OCI-LY1 (cell line): ENCODE measurements around the gene FRAS1.

ENCODE experiments used
- H2AFZ ChIP-seq: fragments of 200-600 bp; sonication (generic), shearing (Covaris generic); 2 replicates; pipeline ENCODE4 v1.6.0; 2014; ENCODE audit warnings: antibody characterized with exemption, mild to moderate bottlenecking, low read length
- H3F3A ChIP-seq: fragments of 200-600 bp; sonication (generic), shearing (Covaris generic); 2 replicates; pipeline ENCODE4 v1.6.0; 2014; ENCODE audit warnings: mild to moderate bottlenecking, antibody characterized with exemption, low read length, moderate library complexity; ENCODE audit not compliant: insufficient read depth
- H3K27ac ChIP-seq: fragments of 200-600 bp; sonication (generic); 2 replicates; pipeline ENCODE4 v1.5.1; 2014; ENCODE audit warnings: low read length, mixed run types, mild to moderate bottlenecking, low read depth; ENCODE audit not compliant: poor library complexity, severe bottlenecking
- H3K27me3 ChIP-seq: fragments of 200-600 bp; sonication (generic); 2 replicates; pipeline ENCODE4 v1.6.0; 2014; ENCODE audit warnings: antibody characterized with exemption, mild to moderate bottlenecking, low read length, moderate library complexity; ENCODE audit not compliant: insufficient read depth
- H3K36me3 ChIP-seq: fragments of 200-600 bp; sonication (generic); 2 replicates; pipeline ENCODE4 v1.6.1; 2014; ENCODE audit warnings: mild to moderate bottlenecking, antibody characterized with exemption, low read length, moderate library complexity, mixed read lengths; ENCODE audit not compliant: insufficient read depth
- H3K4me1 ChIP-seq: fragments of 200-600 bp; sonication (generic); 2 replicates; pipeline ENCODE4 v1.5.1; 2014; ENCODE audit warnings: mild to moderate bottlenecking, low read length, moderate library complexity; ENCODE audit not compliant: insufficient read depth, severe bottlenecking
- H3K4me2 ChIP-seq: fragments of 200-600 bp; sonication (generic), shearing (Covaris generic); 2 replicates; pipeline ENCODE4 v1.6.1; 2014; ENCODE audit warnings: low read length
- H3K4me3 ChIP-seq: fragments of 200-600 bp; sonication (generic); 2 replicates; pipeline ENCODE4 v1.5.1; 2014; ENCODE audit warnings: low read length, low read depth, mild to moderate bottlenecking, mixed read lengths; ENCODE audit not compliant: poor library complexity, severe bottlenecking
- H3K79me2 ChIP-seq: fragments of 200-600 bp; shearing (Covaris generic); 2 replicates; pipeline ENCODE4 v1.6.1; 2016; ENCODE audit warnings: mixed run types, low read length, mixed read lengths; ENCODE audit not compliant: insufficient read depth
- H3K9ac ChIP-seq: fragments of 200-600 bp; sonication (generic), shearing (Covaris generic); 2 replicates; pipeline ENCODE4 v1.6.1; 2014; ENCODE audit warnings: mild to moderate bottlenecking, low read length, mixed read lengths
- H3K9me2 ChIP-seq: fragments of 200-600 bp; sonication (generic), shearing (Covaris generic); 2 replicates; pipeline ENCODE4 v1.6.1; 2014; ENCODE audit warnings: low read depth, mild to moderate bottlenecking, low read length, mixed read lengths
- H3K9me3 ChIP-seq: fragments of 200-600 bp; shearing (Covaris generic); 2 replicates; pipeline ENCODE4 v1.6.1; 2014; ENCODE audit warnings: low read length, mixed read lengths
- H4K20me1 ChIP-seq: fragments of 200-600 bp; sonication (generic), shearing (Covaris generic); 2 replicates; pipeline ENCODE4 v1.6.0; 2016; ENCODE audit warnings: mild to moderate bottlenecking, low read length; ENCODE audit not compliant: insufficient read depth
- CTCF ChIP-seq: fragments of 200-600 bp; sonication (generic), shearing (Covaris generic); IDR thresholded peaks from 2 replicates; pipeline ENCODE4 v1.5.1; 2017; ENCODE audit warnings: mild to moderate bottlenecking, antibody characterized with exemption, low read length, moderate library complexity, mixed read lengths
- EZH2 ChIP-seq: fragments of 200-600 bp; sonication (generic), shearing (Covaris generic); IDR thresholded peaks from 2 replicates; pipeline ENCODE4 v1.8.0; 2017; ENCODE audit warnings: borderline replicate concordance, mixed run types, mild to moderate bottlenecking, antibody characterized with exemption, low read length, moderate library complexity, mixed read lengths

FRAS1 gene

DNA sequence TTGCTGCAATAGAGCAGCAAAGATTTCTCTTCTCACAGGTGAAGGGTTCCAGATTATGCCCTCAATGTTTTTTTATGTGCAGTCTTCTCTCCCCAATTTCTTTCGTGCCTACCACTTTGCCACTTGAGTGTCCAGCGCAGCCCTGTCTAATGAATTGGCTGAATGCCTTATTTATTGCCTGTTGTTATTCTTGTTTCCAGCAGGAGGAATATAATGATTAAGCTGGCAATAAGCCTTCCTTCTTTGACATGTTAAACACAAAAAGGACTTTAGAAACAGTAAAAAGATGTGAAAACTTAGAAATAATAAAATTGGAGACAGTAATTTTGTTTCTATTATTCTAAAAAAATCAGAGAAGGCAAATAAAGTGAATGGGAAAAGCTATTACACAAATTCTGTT is 34.6 kb upstream of the FRAS1 start:
- Histone ChIP-seq H3K27ac (no peak overlapping the region), H3K4me1 (no peaks in the 10 kb centered on the region), H3K27me3 (no peaks in the 10 kb centered on the region), H3K79me2 (no peaks in the 10 kb centered on the region), H3K4me2 (no peak overlapping the region), H3K36me3 (no peaks in the 10 kb centered on the region), H4K20me1 (no peaks in the 10 kb centered on the region), H3K9ac (no peak overlapping the region), H3F3A (no peaks in the 10 kb centered on the region), H3K9me2 (no peaks in the 10 kb centered on the region), H3K9me3 (no peaks in the 10 kb centered on the region), H3K4me3 (no peak overlapping the region), H2AFZ (no peak overlapping the region)
- TF ChIP-seq CTCF: no peak
- TF ChIP-seq EZH2: no peak

- no peaks in the 10 kb centered on the region for H3K4me1 ChIP-seq
- no peak overlapping the region for H3K27ac ChIP-seq
- H3K36me3 ChIP-seq: no peaks in the 10 kb centered on the region
- TF ChIP-seq EZH2: no peak
- no peak for TF ChIP-seq CTCF
- no peak overlapping the region for H3K4me3 ChIP-seq
- no peaks in the 10 kb centered on the region for H4K20me1 ChIP-seq
- H3K4me2 ChIP-seq: no peak overlapping the region
- H2AFZ ChIP-seq: no peak overlapping the region
- H3K9me3 ChIP-seq: no peaks in the 10 kb centered on the region
- H3K79me2 ChIP-seq: no peaks in the 10 kb centered on the region
- H3K9ac ChIP-seq: no peak overlapping the region
- H3K9me2 ChIP-seq: no peaks in the 10 kb centered on the region
- H3K27me3 ChIP-seq: no peaks in the 10 kb centered on the region
- H3F3A ChIP-seq: no peaks in the 10 kb centered on the region
Measured at GRCh38 chr4:78024085-78024484, 33.0 kb upstream of the FRAS1 start.

DNA sequence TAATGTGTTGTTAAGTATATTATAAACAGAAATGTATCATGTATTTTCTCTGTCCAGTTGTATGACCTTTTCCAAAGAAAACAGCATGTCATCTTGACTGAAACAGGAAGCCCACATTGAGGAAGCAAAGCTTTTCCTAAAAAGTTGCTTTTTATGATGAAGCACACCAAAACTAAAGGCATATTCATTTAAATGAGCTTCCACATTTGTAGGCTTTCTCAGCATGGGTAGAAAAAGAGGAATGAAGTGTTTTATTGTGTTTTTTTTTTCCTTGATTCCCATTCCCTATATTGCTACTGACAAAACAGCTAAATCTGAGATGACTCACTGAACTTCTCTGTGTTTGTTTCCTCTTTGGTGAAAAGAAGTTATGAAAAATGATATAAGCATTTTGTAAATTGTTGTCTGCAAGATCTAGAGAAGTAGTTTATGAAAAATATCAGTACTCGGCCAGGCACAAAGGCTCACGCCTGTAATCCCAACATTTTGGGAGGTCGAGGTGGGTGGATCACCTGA is 32.5 kb upstream of the FRAS1 start:
- no peak overlapping the region for H3K27ac ChIP-seq
- no peaks in the 10 kb centered on the region for H3K9me3 ChIP-seq
- no peaks in the 10 kb centered on the region for H3K9me2 ChIP-seq
- no peaks in the 10 kb centered on the region for H3K27me3 ChIP-seq
- TF ChIP-seq CTCF: no peak
- no peak for TF ChIP-seq EZH2
- no peaks in the 10 kb centered on the region for H3K36me3 ChIP-seq
- no peaks in the 10 kb centered on the region for H3K79me2 ChIP-seq
- H3F3A ChIP-seq: no peaks in the 10 kb centered on the region
- no peak overlapping the region for H2AFZ ChIP-seq
- H3K4me3 ChIP-seq: no peak overlapping the region
- H3K4me2 ChIP-seq: no peak overlapping the region
- H3K4me1 ChIP-seq: no peaks in the 10 kb centered on the region
- H3K9ac ChIP-seq: no peak overlapping the region
- no peaks in the 10 kb centered on the region for H4K20me1 ChIP-seq
